Ammon's horn (tissue), 1 donor: ENCODE measurements around the gene RSPH3.
"Not testable (repeated sequence)": the region's sequence is repeated elsewhere in the genome, so short reads cannot be mapped to it uniquely, and the experiment has no call there.

Source experiments
- DNase-seq: peaks from one replicate; pipeline ENCODE4 v3.0.0-alpha.2; 2016; ENCODE audit warnings: low spot score

RSPH3 gene, protein sequence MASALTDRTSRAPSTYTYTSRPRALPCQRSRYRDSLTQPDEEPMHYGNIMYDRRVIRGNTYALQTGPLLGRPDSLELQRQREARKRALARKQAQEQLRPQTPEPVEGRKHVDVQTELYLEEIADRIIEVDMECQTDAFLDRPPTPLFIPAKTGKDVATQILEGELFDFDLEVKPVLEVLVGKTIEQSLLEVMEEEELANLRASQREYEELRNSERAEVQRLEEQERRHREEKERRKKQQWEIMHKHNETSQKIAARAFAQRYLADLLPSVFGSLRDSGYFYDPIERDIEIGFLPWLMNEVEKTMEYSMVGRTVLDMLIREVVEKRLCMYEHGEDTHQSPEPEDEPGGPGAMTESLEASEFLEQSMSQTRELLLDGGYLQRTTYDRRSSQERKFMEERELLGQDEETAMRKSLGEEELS

DNA sequence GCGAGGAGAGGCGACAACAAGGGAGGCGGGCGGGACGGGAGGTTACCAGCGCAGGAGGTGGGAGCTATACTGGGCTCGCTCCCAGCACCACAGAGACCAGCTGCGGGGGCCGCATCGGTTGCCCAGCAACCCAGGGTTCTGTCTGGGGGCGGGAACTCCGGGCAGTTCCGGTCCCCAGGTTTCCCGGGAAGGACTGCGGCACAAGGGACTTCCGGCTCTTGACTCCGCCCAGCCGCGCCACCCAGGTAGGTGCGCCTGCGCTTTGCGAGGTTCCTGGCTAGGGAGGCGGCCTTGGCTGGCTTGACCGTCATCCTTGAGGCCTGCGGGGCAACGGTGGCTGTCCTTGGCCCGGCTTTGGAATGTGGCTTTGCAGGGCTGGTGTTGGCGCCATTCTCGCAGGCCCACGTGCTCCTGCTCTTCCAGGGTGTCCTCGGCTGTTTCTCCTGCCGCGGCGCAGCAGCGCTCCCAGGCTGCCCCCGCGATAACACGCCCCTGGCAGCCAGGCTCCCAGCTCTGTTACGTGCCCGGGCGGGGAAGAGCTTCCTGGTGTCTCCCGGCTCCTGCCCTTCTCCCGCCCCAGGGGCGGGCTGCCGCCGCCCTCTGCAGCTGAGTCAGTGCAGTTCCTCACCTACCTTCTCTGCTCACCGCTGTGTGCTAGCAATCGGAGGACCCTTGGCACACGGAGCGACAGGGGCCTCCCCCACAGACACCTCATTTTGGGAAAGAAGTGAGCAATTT is at the start of gene RSPH3:
RSPH3 (minus strand) TSS at position 537 of the 738 bp plus-strand sequence. CDS start 652 bp downstream, outside the sequence.
- peak; percentile 92 for DNase-seq

DNA sequence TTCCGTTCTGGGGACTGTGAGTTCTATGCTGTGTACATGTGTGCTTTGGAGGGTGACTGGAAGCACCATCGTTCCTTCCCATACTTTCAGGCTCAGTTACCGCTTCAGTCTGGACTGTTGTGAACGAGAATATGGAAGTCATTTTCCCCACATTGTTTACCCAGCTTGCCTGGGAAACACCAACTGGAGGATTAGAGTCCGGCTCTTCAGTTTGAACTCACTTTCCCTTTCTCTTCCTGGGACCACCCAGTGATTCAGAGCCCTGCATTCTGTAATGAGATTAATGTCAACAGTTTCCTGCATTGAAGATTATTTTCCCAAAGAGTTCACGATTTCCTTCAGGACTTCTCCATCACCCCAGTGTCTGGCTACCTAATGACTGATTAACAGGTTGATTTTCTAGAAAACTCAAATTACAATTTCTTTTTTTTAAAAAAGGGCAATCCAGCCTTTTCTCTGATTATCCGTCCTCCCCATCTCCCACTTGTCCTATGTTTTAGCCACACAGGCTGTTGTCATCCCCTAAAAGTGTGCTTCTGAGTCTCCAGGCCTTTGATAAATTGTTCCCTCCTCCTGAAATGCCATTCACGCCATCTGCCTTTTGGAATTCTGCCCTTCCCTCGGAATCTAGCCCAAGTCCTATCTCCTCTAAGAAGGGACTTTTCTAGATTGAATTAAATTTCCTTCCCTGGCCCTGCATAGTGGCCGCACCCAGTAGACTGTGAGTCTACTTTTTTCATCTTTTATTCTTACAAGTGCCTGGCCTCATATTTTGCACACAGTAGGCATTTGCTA is 48.1 kb upstream of the RSPH3 start:
- no peak for DNase-seq

DNA sequence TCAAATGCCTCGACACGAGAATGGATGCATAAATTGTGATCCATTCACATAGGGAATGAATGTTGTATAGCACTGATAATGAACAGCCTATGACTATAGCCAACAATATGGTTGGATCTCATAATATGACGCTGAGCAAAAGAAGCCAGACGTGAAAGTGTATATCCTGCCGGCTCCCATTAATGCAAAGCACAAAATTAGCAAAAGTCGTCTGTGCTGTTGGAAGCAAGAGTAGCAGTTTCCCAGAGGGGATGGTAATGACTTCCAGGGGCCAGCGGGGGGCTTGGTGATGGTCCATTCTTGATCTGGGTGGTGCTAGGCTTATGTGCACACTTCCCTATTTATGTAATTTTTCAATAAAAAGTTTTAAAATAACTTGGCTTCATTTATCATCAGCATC is 45.8 kb upstream of the RSPH3 start:
- DNase-seq = no peak

DNA sequence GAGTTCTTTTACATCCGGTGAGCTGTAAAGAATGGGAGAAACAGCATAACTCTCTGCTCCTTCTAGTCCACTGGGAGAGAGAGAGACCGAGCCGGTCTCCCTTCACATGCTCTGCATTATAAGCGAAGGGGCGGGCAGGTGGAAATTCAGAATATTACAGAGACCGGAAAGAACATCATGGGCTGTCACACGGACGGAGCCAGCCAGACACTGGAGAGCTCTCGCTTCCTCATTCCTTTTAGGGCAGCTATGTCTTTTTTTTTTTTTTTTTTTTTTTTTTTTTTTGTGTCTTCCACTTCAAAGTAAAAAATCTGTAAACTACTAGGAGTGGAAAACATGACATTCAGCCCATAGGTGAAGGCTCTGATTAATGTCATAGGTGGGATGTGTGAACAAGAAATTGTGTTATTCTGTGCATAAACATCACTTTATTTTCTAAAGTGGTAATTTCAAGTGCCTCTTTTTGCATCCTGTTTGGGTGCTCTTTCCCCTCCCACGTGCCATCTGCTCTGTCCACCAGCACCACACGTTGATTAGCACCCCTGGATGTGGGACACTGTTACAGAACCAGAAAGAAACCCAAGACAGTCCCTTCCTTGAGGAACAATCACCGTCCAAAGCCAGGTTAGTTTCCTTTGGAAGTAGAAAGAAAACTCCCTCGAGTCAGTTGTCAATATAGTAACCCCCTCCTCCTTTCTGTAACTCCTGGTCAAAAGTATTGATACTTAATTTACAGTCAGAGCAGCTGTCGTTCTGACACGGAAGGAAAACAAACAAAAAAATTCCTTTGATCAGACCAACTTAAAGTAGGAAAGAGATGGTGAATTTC is 45.1 kb upstream of the RSPH3 start, which contains the start of gene TAGAP:
TAGAP (minus strand) TSS at position 93 of the 829 bp plus-strand sequence. CDS start 845 bp downstream, outside the sequence.
- peak; percentile 62 for DNase-seq

DNA sequence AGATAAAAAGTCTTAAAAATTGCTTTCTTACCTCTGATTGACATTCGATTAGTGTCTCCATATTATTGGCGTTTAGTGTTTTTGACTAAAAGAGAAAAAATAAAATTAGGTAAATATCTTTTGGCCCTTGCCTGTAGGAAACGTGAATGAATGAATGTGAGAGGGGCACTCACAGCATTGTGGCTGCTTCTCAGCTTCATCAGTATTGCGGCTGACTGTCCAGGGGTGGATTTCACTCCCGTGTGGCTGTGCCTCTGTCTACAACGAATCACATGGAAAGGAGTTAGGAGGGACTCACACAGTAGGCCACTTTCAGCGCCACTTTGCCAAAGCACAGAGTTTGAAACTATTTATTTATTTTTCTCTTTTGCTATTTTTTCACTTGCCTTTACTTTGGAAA is 43.9 kb upstream of the RSPH3 start:
- no peak for DNase-seq

DNA sequence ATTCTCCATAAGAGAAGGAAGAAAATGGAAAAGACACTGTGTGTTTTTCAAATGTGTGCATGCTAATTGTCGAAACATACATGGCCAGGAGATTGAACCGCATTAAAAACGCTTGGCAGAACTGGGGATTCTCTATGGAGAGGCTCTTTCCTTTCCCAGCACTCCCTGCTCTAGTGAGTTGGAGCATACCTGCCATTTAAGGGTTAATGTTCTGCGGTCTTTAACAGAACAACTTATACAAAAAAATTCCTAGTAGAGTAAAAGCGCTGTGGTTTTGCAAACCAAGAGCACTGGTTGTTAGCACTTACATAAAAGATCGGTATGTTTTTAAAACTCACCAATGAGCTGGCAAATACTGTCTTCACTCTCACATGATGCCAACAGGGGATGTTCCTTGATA is 43.2 kb upstream of the RSPH3 start:
- DNase-seq = no peak

DNA sequence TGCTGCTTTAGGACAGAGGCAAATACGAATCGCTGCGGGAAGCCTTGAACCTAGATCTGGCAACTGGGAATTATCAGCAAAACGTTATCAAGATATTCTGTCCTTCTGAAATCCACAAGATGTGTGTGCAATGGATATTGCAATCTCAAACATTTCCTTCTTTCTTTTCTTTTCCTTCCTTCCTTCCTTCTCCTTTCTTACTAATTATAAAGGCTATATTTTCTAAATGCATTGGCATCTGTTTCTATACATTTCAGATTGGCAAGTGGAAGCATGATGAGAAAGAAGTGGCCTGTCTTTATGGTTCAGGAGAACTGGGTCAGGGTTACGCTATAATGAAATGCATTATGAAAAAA is 42.8 kb upstream of the RSPH3 start:
- DNase-seq = no peak

DNA sequence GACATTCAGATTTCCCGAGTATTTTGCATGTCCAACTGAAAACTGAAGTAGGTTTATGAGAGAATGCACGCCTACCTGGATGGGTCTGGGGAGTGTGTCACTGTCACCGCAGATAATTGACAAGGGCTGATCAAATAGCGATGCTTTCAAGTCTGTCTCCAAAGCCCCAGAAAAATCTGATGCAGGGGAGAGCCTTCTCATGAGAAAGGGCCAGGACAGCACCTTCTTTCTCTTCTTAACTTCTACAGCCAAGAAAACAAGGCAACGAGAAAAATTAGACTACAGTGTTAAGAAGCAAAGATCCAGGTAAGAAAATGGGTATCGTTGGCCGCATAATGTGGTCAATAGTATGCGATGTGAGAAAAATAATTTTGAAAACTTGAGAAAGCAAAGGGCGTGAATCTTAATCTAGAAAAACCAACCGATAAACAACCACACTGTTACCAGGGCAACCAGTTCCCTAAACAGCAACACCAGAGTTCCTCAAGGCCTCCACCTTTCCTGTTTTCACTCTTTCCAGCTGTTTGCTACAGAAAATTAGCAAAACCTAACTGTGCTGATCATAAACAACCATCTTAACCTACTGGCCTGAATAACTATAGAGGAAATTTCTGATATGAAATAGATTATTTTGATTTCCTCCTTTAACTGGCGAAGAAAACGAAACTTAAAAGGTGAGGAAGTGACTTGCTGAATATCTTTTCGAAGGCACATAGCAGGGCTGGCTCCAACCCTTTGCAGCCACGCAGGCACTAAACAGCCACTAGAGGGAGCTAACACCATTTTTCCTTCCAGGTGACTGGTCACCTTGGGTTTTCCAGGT is 42.2 kb upstream of the RSPH3 start:
- DNase-seq = peak; percentile 83

DNA sequence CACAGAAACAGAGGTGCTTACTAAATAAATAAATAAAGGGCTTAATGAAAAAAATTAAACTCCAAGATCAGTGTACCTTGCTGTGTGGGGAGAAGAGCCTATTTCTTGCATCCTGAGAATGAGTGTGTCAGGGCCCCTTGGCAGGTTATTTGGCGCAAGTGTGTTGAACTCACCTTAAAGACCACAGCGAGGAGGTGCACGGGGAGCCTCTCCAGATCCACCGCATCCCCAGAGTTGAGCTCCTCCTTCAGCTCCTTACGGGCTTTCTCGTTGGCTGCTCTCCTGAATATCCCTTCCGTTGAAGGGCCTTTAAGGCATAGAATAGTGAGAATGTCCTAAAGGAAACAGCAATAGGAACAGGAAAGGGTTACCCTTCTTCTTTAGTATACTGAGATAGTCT is 41.2 kb upstream of the RSPH3 start:
- DNase-seq = no peak

DNA sequence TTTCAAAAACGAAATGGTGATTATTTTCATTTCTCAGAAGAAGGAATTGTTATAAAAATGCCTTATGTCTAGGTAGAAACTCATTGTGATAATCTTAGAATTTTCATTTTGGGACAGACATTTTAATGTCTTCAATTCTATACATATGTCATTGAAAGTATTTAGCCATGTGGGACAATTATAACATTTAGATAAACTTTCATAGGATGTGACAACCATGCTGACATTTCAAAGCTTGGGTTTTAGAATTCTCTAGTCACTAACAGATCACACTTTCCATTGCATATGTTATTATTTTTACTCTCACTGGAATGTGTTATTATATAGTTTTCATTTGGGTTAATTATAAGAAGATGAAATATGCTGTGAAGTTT is 39.9 kb upstream of the RSPH3 start:
- no peak for DNase-seq

DNA sequence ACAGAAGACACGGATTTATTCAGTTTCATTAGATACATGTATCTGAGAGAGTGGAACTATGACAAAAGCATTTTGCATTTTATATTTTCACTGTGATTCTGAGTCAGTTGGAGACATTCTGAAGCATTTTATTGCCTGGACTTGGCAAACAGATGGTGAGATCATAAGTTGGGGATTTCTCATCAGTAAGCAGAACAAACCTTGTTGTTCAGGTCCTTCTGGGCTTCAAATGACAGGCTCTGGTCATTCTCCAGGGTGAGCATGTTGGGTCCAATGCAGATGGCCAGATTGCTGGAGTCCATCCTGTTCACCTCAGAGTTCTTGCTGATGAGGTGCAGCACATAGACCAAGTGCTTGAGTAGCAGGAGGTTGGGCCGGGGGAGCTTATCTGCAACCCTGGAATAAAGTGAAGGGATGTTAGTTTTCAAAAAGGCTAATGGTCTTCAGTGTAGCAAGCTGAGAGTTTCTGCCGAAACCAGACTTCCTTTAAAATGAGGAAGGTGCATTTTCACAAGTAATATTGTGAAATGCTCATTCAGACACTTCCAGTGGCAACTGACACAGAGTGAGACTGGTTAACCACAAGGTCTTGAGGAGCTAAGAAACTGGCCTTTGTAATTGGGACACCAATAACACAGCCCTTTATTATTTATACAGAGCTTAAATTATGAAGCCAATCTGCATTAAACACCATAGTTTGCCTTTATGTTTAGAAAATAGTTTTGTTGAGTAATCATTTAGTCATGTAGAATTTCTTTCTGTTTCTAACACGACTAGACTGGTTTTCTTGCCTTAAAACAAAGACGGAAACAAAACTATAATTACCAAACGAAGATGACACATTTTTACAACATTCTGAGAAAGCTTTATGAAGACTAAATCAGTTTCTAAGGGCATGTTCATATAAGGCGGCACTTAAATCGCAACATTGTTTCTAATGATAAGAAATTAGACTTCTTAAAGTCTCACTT is 39.2 kb upstream of the RSPH3 start:
- peak; percentile 66 for DNase-seq

DNA sequence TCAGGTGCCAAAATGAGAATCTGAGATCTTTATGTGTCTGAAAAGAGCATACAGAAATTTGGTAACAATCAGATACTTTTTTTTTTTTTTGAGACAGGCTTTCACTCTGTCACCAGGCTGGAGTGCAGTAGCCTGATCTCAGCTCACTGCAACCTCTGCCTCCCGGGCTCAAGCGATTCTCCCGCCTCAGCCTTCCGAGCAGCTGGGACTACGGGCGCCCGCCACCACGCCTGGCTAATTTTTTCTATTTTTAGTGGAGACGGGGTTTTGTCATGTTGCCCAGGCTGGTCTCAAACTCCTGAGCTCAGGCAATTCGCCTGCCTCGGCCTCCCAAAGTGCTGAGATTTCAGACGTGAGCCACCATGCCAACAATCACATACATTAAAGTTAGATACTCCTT is 38.3 kb upstream of the RSPH3 start:
- DNase-seq = not testable (repeated sequence)

DNA sequence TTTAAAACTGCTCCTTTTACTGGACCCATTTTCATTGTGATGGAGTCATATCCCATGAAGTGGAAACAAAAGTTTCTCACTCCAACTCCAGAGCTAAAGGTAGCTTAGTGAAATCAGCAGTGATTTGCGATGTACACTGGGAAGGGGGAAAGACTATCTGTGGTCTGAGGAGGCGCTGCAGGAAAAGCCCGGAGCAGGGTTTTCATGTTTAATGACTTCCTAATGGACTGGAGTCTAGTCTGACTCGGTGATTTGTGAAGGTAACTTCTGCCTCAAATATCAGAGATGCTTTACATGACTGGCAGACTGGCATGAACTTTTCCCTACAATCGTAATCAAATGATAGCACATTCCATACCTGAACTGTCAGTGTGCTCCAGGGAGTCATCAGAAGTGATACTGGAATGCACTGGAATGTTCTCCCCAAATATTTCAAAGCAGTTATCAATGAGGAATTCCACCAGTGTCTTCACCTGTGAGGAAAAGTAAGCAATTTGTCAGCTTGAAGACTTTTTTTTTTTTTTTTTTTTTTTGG is 37.8 kb upstream of the RSPH3 start:
- no peak for DNase-seq

DNA sequence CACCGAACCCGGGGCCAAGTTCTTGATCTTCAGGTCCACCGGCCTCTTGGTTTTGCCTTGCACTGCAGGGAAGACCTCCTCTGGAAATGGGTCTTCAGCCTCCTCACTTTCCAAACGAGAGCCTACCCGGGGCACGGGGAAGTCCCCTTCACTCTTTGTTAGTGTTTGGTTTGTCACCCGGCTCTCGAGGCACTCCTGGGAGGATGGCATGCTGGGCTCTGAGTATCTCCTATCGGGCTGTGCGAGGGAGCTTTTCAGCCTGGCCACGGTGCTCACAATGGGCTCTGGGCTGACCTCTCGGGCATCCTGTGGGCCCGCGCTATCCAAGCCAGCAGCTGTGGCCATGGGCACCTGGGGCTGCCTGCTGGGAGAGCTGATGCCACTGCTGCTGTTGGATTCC is 36.7 kb upstream of the RSPH3 start:
- no peak for DNase-seq

DNA sequence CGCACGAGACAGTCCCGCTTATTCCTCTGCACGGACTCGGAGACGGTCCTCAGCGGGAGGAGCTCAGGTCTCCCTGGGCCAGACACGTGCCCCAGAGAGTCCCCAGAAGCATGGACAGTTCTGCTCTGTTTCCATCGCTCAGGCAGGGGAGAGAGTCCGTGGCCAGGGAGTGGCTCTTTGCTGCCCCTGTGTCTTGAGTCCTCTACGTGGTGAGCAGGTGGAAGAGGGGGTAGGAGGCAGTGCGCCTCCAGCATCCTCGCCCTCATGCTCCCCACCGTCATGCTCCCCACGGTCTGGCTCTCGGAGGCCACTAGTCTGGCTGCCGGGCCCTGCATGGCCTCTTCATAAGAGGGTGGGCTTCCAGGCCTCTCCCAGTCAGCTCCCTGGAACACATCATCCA is 35.9 kb upstream of the RSPH3 start:
- no peak for DNase-seq

DNA sequence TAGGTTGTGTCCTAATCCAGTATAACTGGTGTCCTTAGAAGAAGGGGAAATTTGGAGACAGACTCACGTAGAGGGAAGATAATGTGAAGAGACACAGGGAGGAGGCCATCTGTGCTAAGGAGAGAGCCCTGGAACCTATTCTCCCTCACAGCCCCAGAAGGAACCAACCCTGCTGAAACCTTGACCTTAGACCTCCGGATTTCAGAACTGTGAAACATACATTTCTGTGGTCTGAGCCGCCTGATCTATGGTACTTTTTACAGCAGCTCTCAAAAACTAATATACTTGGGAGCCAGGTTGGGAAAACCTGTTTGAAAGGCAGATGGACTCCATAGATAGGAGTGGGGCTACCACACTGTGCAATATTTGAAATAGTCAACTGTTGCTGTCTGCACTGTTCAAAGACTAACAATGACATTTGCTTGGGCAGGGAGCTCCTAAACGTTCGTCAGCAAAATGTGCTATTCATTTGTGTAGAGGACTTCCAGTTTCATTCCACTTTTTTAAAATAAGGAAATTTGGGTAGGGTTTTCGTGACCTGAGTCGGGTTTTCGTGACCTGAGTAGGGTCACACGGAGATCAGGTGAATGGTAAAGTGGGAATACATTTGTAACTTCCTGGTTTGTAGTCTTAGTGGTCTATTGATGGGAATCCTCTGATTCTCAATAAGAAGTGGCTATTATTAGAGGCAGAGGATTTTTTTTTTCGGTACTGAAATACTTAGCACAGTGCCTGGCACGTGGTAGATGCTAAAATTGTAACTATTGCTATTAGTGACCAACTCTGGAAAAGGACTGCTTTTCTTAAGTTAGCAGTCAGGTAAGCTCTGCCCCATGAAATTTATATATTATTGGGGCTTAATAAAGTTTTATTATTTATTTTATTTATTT is 33.4 kb upstream of the RSPH3 start:
- no peak for DNase-seq

DNA sequence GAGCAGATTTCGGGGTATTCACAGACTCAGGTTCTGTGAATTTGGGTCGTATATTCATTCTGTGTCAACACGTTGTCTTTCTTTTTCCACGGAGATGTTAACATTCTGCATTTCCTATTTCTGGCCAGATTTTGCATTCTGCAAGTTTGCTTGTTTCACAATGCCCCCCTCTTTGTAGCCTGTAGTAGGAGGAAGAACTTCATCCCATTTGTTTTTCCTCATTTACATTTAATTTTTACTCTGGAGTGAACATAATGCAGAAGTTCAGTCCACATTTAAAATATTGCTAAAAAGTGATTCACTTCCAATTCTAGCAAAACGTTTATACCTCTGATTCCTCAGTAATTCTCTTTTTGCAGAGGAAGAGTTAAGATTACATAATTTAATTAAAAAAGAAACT is 31.8 kb upstream of the RSPH3 start:
- no peak for DNase-seq

DNA sequence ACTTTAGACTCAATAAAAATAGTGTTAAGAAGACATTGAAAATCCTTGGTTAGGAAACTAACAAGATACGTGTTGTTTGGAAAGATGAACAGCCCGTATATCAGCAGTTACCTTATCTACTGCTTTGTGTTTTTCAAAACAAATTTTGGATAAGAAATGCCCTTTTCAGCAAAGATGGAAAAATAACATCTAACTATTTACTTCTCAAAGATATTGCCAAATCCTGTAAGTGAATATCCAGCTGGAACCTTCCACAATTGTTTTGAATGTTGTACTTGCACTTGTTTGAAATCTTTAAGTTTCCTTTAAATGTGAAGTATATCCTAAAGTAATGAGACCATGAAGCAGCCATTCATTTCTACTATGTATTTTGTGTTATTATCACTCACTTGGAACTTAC is 30.2 kb upstream of the RSPH3 start:
- no peak for DNase-seq
